GM12878 (cell line): ENCODE results near the gene EPB41L2. TPM values are rescaled to one million over a fixed set of nuclear protein-coding genes. Genes with fewer than 3 reads are reported as not detected.

Experiments
- ATAC-seq: fragments of 200-7000 bp; cut with Tn5 transposase; 3 replicates; pipeline ENCODE4 v1.9.1; 2020; ENCODE audit warnings: mild to moderate bottlenecking, moderate library complexity
- BruUV-seq: library from RNA; stranded (reverse); fragments of 400-500 nt; replicated peaks from 2 replicates; lab custom pipeline; 2021; lab: Mats Ljungman, UMichigan
- CTCF ChIA-PET: fragments of 300-600 bp; sonication (Branson Sonifier 250); formaldehyde crosslinking; extraction: SDS; loops from one replicate; lab custom pipeline; 2021; ENCODE audit warnings: inconsistent platforms; lab: Yijun Ruan, JAX
- POLR2A ChIA-PET: fragments of 350-600 bp; formaldehyde crosslinking; extraction: SDS; loops from one replicate; lab custom pipeline; 2021; ENCODE audit warnings: inconsistent platforms; lab: Charles Lee
- RAD21 ChIA-PET: fragments of 300-600 bp; sonication (Branson Sonifier 250); formaldehyde crosslinking; loops from one replicate; lab custom pipeline; 2023; ENCODE audit warnings: antibody characterized with exemption; ENCODE audit not compliant: unreplicated experiment; lab: Charles Lee
- SMC1A ChIA-PET: fragments of 300-600 bp; sonication (Branson Sonifier 250); formaldehyde crosslinking; loops from one replicate; lab custom pipeline; 2023; ENCODE audit not compliant: unreplicated experiment, uncharacterized antibody; lab: Charles Lee
- DNase-seq: peaks from one replicate; pipeline ENCODE4 v3.0.0-alpha.2; 2011; ENCODE audit warnings: low read depth, low spot score
- FAIRE-seq: peaks from 3 replicates; lab custom pipeline; 2011; peaks lifted over from hg19 to GRCh38; lab: Jason Lieb, UNC
- H2AFZ ChIP-seq: 2 replicates; pipeline ENCODE4 v1.6.0; 2011; ENCODE audit warnings: low read depth, low read length, control low read depth; ENCODE audit not compliant: control insufficient read depth
- H3K27ac ChIP-seq: 2 replicates; pipeline ENCODE4 v1.5.1; 2011; ENCODE audit warnings: control low read depth; ENCODE audit not compliant: control insufficient read depth, insufficient read depth
- H3K27me3 ChIP-seq, 2 experiments: replicated peaks in 1 of 2; 2 replicates each; pipeline versions ENCODE4 v1.6.0 to v1.6.1; 2011; ENCODE audit warnings: low read length in 1 of 2; ENCODE audit not compliant: control insufficient read depth in 2 of 2, insufficient read depth in 2 of 2
- H3K36me3 ChIP-seq, 2 experiments: 2 replicates each; pipeline ENCODE4 v1.5.1; 2011; ENCODE audit warnings: low read length in 1 of 2; ENCODE audit not compliant: control insufficient read depth in 2 of 2, insufficient read depth in 2 of 2
- H3K4me1 ChIP-seq: 2 replicates; pipeline ENCODE4 v1.6.1; 2011; ENCODE audit warnings: mild to moderate bottlenecking, low read length, moderate library complexity, mixed read lengths; ENCODE audit not compliant: control insufficient read depth, insufficient read depth
- H3K4me2 ChIP-seq: 2 replicates; pipeline ENCODE4 v1.6.0; 2011; ENCODE audit warnings: control low read depth; ENCODE audit not compliant: control insufficient read depth, insufficient read depth
- H3K4me3 ChIP-seq: fragments of 200-600 bp; sonication (generic); 2 replicates; pipeline ENCODE4 v1.5.1; 2016
- H3K79me2 ChIP-seq: 2 replicates; pipeline ENCODE4 v1.6.0; 2011; ENCODE audit warnings: low read length; ENCODE audit not compliant: control insufficient read depth, insufficient read depth
- H3K9ac ChIP-seq: 2 replicates; pipeline ENCODE4 v1.8.0; 2011; ENCODE audit warnings: low read length, control low read depth, mixed read lengths; ENCODE audit not compliant: control insufficient read depth, insufficient read depth
- H3K9me3 ChIP-seq: replicated peaks from 3 replicates; pipeline ENCODE4 v1.5.1; 2011; ENCODE audit warnings: mild to moderate bottlenecking, low read length; ENCODE audit not compliant: control insufficient read depth, insufficient read depth
- H4K20me1 ChIP-seq: 2 replicates; pipeline ENCODE4 v1.6.0; 2011; ENCODE audit not compliant: control insufficient read depth, insufficient read depth
- BCL3 ChIP-seq: IDR thresholded peaks from 2 replicates; pipeline ENCODE4 v1.6.1; 2011; ENCODE audit warnings: borderline replicate concordance, low read depth, mild to moderate bottlenecking, moderate library complexity, low read length; ENCODE audit not compliant: insufficient read depth, poor library complexity, severe bottlenecking
- BHLHE40 ChIP-seq, 2 experiments: fragments of 450-650 bp in 1 of 2; IDR thresholded peaks; 2 replicates each; pipeline ENCODE4 v1.6.1; 2011 to 2017; ENCODE audit warnings: low read depth in 2 of 2, borderline replicate concordance in 1 of 2, improper control_type of control experiment in 1 of 2, low read length in 1 of 2, mild to moderate bottlenecking in 1 of 2
- BMI1 ChIP-seq: fragments of 450-650 bp; IDR thresholded peaks from 2 replicates; pipeline ENCODE4 v1.6.1; 2016; ENCODE audit warnings: mild to moderate bottlenecking, moderate library complexity, borderline replicate concordance
- BRCA1 ChIP-seq: IDR thresholded peaks from 2 replicates; pipeline ENCODE4 v1.6.1; 2011; ENCODE audit warnings: low read depth, low read length, improper control_type of control experiment
- CEBPZ ChIP-seq: fragments of 150-350 bp; IDR thresholded peaks from 2 replicates; pipeline ENCODE4 v1.6.1; 2016; ENCODE audit warnings: low read depth, low read length
- CHD4 ChIP-seq: fragments of 200-600 bp; sonication (generic); IDR thresholded peaks from 2 replicates; pipeline ENCODE4 v1.6.1; 2016; ENCODE audit warnings: mild to moderate bottlenecking
- EGR1 ChIP-seq, 2 experiments: IDR thresholded peaks; 1 replicate in 1 of 2; 2 replicates in 1 of 2; pipeline ENCODE4 v1.6.1; 2011 to 2012; ENCODE audit warnings: low read depth in 2 of 2, low read length in 2 of 2, borderline replicate concordance in 1 of 2, mild to moderate bottlenecking in 1 of 2, moderate library complexity in 1 of 2
- IRF4 ChIP-seq: IDR thresholded peaks from 2 replicates; pipeline ENCODE4 v1.6.1; 2011; ENCODE audit warnings: low read depth, low read length
- MYB ChIP-seq: fragments of 150-350 bp; IDR thresholded peaks from 2 replicates; pipeline ENCODE4 v1.6.1; 2014; ENCODE audit warnings: mild to moderate bottlenecking, low read depth, low read length, borderline replicate concordance
- NFXL1 ChIP-seq: fragments of 450-650 bp; IDR thresholded peaks from 2 replicates; pipeline ENCODE4 v1.6.1; 2017; ENCODE audit warnings: antibody characterized with exemption, mild to moderate bottlenecking, borderline replicate concordance
- NR2C2 ChIP-seq: IDR thresholded peaks from 2 replicates; pipeline ENCODE4 v1.6.1; 2011; ENCODE audit warnings: borderline replicate concordance, low read depth; ENCODE audit not compliant: control insufficient read depth, insufficient read length
- NR2F1 ChIP-seq: fragments of 450-650 bp; conservative IDR thresholded peaks from 2 replicates; pipeline ENCODE4 v1.6.1; 2017; ENCODE audit warnings: mild to moderate bottlenecking
- RCOR1 ChIP-seq: conservative IDR thresholded peaks from 2 replicates; pipeline ENCODE4 v1.6.1; 2012; ENCODE audit warnings: low read depth, low read length, improper control_type of control experiment
- RUNX3 ChIP-seq: IDR thresholded peaks from 2 replicates; pipeline ENCODE4 v1.6.1; 2012; ENCODE audit warnings: low read length, inconsistent platforms
- SREBF2 ChIP-seq: IDR thresholded peaks from 2 replicates; pipeline ENCODE4 v1.6.1; 2012; ENCODE audit warnings: mild to moderate bottlenecking, low read length
- TBL1XR1 ChIP-seq: IDR thresholded peaks from 2 replicates; pipeline ENCODE4 v1.6.1; 2012; ENCODE audit warnings: low read depth, low read length, improper control_type of control experiment
- WGBS: methylation state at CpG from one replicate; pipeline ENCODE4 v1.1.6; 2016; ENCODE audit warnings: low lambda C conversion rate; ENCODE audit not compliant: insufficient replicate concordance, insufficient coverage; ENCODE audit errors: missing lambda C conversion rate; 5-methylcytosine and 5-hydroxymethylcytosine counted together
- in situ Hi-C: fragments of 300-500 bp; cut with MboI; formaldehyde crosslinking; loops from 9 replicates; pipeline ENCODE4 v1.14.3; 2018; ENCODE audit warnings: mixed read lengths
- intact Hi-C: fragments of 100-400 bp; cut with micrococcal nuclease; formaldehyde crosslinking; loops from one replicate; pipeline ENCODE4 v1.14.2; 2022; ENCODE audit not compliant: unreplicated experiment
- polyA plus RNA-seq, 11 experiments: library from polyadenylated mRNA; depleted of rRNA in 4 of 11; unstranded in 6 of 11; stranded (reverse) in 5 of 11; fragments of >200 nt; fragmentation: Nextera tagmentation in 4 of 11; fragmentation: Illumina TruSeq in 1 of 11; extraction: Ambion mirVana in 4 of 11; extraction: Trizol in 1 of 11; gene quantifications; 1 replicate in 1 of 11; 2 replicates in 10 of 11; pipeline versions ENCODE4 v1.2.1 to v1.2.3, GENCODE V29; 2011 to 2016; ENCODE audit warnings: inconsistent platforms in 2 of 11, missing spikeins in 2 of 11, low read depth in 1 of 11
- total RNA-seq, 4 experiments: library from RNA; depleted of rRNA in 3 of 4; stranded (reverse); fragments of >200 nt in 3 of 4; fragmentation: Illumina TruSeq in 1 of 4; extraction: Trizol in 1 of 4; gene quantifications; 2 replicates each; pipeline versions ENCODE4 v1.2.1 to v1.2.3, GENCODE V29; 2013 to 2021

The EPB41L2 gene
- total and polyA plus RNA-seq, 10 of the 15 experiments (the other 5 are each of a cell fraction or from before 2014, with no cell fraction given) = 7.4 to 41.6 (median 19.0) TPM

GRCh38 chr6:131060311-131060710 lies 2.7 kb downstream of the EPB41L2 start (continued):
- TF ChIP-seq CEBPZ = no peak

- TF ChIP-seq IRF4 (no peak), NR2C2 (no peak), RCOR1 (no peak), EGR1 (IDR thresholded peaks at IDR 0.05; ENCODE audit: borderline replicate concordance in 1 of 2, low read depth in 2 of 2, low read length in 2 of 2) (no peak), NR2F1 (no peak), NFXL1 (no peak), BCL3 (no peak), TBL1XR1 (no peak), BRCA1 (no peak), MYB (no peak), SREBF2 (no peak), BMI1 (no peak), BHLHE40 (IDR thresholded peaks at IDR 0.05; ENCODE audit: borderline replicate concordance in 1 of 2, low read depth in 2 of 2, low read length in 1 of 2) (no peak), RUNX3 (no peak), CHD4 (no peak)
- POLR2A ChIA-PET = no interaction called here
- SMC1A ChIA-PET = interaction anchor here (1.8 to 3.0 kb wide), 2 partner anchors 169 to 174 kb away, joined by 11 to 12 read pairs; no protein-coding TSS in a partner anchor
- ATAC-seq (no peak), FAIRE-seq (no peak), DNase-seq (no peak)
- H3K4me1 ChIP-seq = peaks cover 6% of the 10 kb centered on the region
- BruUV-seq = no TSS peak
- peak overlapping the region; percentile 88; the same call in 1 of the 2 replicates for H3K4me3 ChIP-seq
- RAD21 ChIA-PET = interaction anchor here (1.2 kb wide), 2 partner anchors 14 to 67 kb away, joined by 3 read pairs; no protein-coding TSS in a partner anchor
- no peak overlapping the region for H3K9ac ChIP-seq
- H2AFZ ChIP-seq = no peak overlapping the region
- no peak overlapping the region for H3K27ac ChIP-seq
- no peak overlapping the region for H3K4me2 ChIP-seq
- H3K27me3 ChIP-seq = no peaks in the 10 kb centered on the region
- no peaks in the 10 kb centered on the region for H3K36me3 ChIP-seq
- CTCF ChIA-PET = interaction anchor here (1.4 kb wide), 1 partner anchor 47 kb away, joined by 4 read pairs; no protein-coding TSS in a partner anchor
- 98% methylated on average over 4 of the region's 4 CpGs for WGBS
- in situ Hi-C loops = no loop called here
- intact Hi-C loops = no loop called here
- no peaks in the 10 kb centered on the region; the same call in 1 of the 2 replicates for H4K20me1 ChIP-seq
- H3K9me3 ChIP-seq = peaks cover 8% of the 10 kb centered on the region; the same call in 2 of the 3 replicates
- peaks cover 38% of the 10 kb centered on the region for H3K79me2 ChIP-seq
Observed at GRCh38 chr6:131059486-131059885, 3.6 kb downstream of the EPB41L2 start.
